Measurements from ENCODE around the gene SREBF1. TPM values are rescaled to one million over a fixed set of nuclear protein-coding genes. Genes with fewer than 3 reads are reported as not detected.

SREBF1 gene
- polyA plus RNA-seq, 1 of the 3 experiments (the other 2 are of a cell fraction) = 20.4 TPM

GRCh38 chr17:17809531-17810083 is 27.2 kb downstream of the SREBF1 start:
- ChIA-PET CTCF (interaction anchor here (0.9 to 1.4 kb wide), 4 partner anchors 51 to 129 kb away, joined by 3 to 6 read pairs (median 4); partner anchors contain the start of gene RAI1), POLR2A (no interaction called here)
- Histone ChIP-seq H4K20me1 (ENCODE audit: insufficient read depth) (no peaks in the 10 kb centered on the region), H2AFZ (ENCODE audit: low read depth) (no peak overlapping the region), H3K36me3 (replicated peaks in 1 of 2; ENCODE audit: control insufficient read depth in 1 of 2, insufficient read depth in 2 of 2, low read length in 1 of 2) (peaks cover 3 to 60% of the 10 kb centered on the region in 2 experiments), H3K9ac (no peak overlapping the region), H3K9me2 (no peaks in the 10 kb centered on the region), H3F3A (replicated peaks; ENCODE audit: insufficient read depth) (peaks cover 6% of the 10 kb centered on the region), H3K4me1 (ENCODE audit: control insufficient read depth in 1 of 2, insufficient read depth in 2 of 2, low read depth in 1 of 2, low read length in 1 of 2) (peaks cover 0 to 50% of the 10 kb centered on the region in 2 experiments; a peak in 3 of 4 replicates), H3K4me3 (ENCODE audit: low read depth in 2 of 2, low read length in 1 of 2) (no peak overlapping the region), H3K4me2 (no peak overlapping the region), H3K79me2 (ENCODE audit: insufficient read depth) (no peaks in the 10 kb centered on the region), H3K9me3 (no peaks in the 10 kb centered on the region), H3K27me3 (ENCODE audit: insufficient read depth) (no peaks in the 10 kb centered on the region), H3K27ac (ENCODE audit: low read depth in 2 of 2, low read length in 1 of 2) (no peak overlapping the region; a peak in 1 of 4 replicates)
- DNase-seq = no peak
- WGBS (ENCODE audit: low lambda C conversion rate) = 96% methylated on average over 29 of the region's 52 CpGs
- TF ChIP-seq RFX5 (IDR thresholded peaks at IDR 0.05; ENCODE audit: low read length) (no peak), SIN3A (IDR thresholded peaks at IDR 0.05; ENCODE audit: borderline replicate concordance, low read depth, low read length) (no peak), GABPA (IDR thresholded peaks at IDR 0.05; ENCODE audit: low read depth) (no peak), IRF3 (IDR thresholded peaks at IDR 0.05; ENCODE audit: low read depth, low read length) (no peak), TAF1 (IDR thresholded peaks at IDR 0.05; ENCODE audit: borderline replicate concordance, low read depth, low read length) (no peak), PBX3 (IDR thresholded peaks at IDR 0.05) (no peak), MEF2A (IDR thresholded peaks at IDR 0.05; ENCODE audit: borderline replicate concordance, low read depth) (no peak), ELF1 (IDR thresholded peaks at IDR 0.05) (no peak), ZBTB33 (IDR thresholded peaks at IDR 0.05; ENCODE audit: borderline replicate concordance, low read depth) (no peak), CHD2 (IDR thresholded peaks at IDR 0.05; ENCODE audit: low read length, partially characterized antibody) (no peak), FOXM1 (IDR thresholded peaks at IDR 0.05; ENCODE audit: low read depth) (no peak), NRF1 (IDR thresholded peaks at IDR 0.05; ENCODE audit: low read depth, low read length) (no peak)
